Mammary epithelial cell (primary cell): ENCODE results near the gene SH2D6.

Experiments used
- CTCF ChIP-seq, 2 donors: IDR thresholded peaks in 1 of 2; conservative IDR thresholded peaks in 1 of 2; 2 replicates each; pipeline ENCODE4 v1.5.1; 2011 to 2012; ENCODE audit warnings: inconsistent platforms in 2 of 2, low read length in 2 of 2, mild to moderate bottlenecking in 2 of 2, control low read depth in 1 of 2, low read depth in 1 of 2; ENCODE audit not compliant: insufficient read depth in 1 of 2; ENCODE audit errors: extremely low read depth in 1 of 2
- EZH2 ChIP-seq: IDR thresholded peaks from 2 replicates; pipeline ENCODE4 v1.6.1; 2012; ENCODE audit warnings: low read length, inconsistent platforms, borderline replicate concordance

- TF ChIP-seq EZH2: no peak
- TF ChIP-seq CTCF (conservative IDR thresholded peaks at IDR 0.05 in 1 of 2, IDR thresholded peaks at IDR 0.05 in 1 of 2; ENCODE audit: extremely low read depth in 1 of 2, insufficient read depth in 1 of 2, low read depth in 1 of 2, low read length in 2 of 2): no peak
Observed at GRCh38 chr2:85378257-85378656, 40.3 kb upstream of the SH2D6 start.
